DMS153 treated with DMSO at 0.1 percent for 48 hours (cell line): Measurements from ENCODE around the gene CD40LG.

ENCODE experiments used
- DNase-seq: peaks from one replicate; lab custom pipeline; 2025; ENCODE audit not compliant: unreplicated experiment; lab: John Stamatoyannopoulos, UW

The CD40LG gene

DNA sequence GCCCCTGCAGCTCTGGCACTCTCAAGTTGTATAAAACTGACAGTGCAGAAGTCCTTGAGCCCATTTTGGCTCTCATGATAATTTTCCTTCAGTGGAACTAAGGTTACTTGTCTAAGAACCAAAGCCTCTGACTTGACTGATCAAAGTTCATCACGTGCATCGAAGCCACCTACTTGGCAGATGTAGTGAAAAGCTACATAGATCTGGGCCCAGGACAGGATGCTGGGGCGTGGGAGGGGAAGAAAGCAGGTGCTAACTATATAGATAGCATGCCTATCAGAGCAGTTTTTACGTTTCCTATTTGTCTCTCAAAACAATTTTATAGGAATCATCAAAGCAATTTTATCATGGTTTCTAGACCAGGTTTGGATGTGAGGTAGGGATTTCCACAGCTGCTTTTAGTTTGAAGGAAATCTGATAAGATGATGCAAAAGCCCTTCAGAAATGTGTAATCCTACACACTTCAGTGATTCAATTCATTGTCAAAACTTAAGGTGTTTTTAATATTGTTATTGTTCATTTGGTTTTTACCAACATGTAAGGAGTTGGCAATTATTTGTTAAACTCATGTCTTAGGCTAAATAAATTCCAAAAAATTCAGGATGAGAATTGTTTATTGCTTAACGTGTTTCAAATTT is 1.2 kb upstream of the CD40LG start:
- DNase-seq: no peak

DNA sequence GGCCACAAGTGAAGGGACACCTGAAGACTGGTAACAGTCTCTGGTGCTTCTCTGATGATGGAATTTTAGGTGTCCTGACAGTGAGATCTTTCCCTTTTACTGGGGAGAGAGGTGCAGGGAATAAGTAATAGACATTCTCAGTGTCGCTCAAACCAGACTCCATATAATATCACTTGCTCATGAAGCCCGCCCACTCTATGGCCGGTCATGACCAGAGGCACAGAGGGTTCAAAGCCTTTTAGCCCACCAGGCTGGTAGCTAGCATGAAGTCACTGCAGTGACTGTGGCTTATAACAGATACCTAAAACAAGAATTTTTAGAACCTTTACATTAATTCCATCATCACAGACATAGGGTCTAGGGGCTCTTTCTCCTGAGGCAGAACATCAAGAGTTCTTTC is 2.9 kb downstream of the CD40LG start:
- DNase-seq: no peak

DNA sequence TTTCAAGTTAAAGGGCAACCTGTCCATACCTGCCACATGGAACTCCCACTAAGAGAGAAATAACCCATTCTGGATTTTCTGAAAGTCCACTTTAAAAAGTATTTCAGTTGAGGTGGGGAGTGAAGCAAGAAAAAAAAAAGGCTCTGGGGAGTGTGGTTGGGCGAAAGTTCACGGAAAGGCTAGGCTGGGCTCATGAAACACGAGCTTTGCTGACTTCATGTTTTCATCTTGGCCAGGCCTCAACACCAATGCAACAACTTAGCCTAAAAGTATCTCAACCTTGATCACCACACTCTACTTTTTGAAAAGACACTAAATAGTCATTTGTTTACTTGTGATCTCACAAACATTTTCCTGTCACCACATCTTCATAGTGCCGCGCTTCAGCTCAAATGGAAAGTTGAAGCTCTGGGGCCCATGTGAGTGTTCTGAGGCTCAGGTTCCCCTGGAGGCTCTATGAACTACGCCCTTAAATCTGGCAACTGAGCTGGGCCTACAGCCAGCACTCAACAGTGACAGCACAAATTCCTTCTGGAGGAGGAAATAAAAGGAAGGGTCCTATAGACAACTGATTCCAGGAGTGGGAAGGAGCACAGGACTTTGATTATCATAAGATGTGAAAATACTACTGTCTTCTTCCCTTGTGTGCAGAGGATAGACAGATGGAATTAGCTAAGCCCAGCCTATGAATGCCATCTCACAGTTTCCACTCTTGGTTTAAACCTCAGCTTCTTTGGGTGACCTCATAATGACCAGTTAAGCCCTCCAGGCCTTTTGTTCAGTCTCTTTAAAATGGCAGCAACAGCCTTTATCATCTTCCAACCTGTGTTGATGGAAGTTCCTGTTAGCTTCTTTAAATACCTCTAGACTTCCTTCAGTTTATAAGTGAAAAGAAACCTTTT is 5.1 kb downstream of the CD40LG start:
- DNase-seq: no peak

DNA sequence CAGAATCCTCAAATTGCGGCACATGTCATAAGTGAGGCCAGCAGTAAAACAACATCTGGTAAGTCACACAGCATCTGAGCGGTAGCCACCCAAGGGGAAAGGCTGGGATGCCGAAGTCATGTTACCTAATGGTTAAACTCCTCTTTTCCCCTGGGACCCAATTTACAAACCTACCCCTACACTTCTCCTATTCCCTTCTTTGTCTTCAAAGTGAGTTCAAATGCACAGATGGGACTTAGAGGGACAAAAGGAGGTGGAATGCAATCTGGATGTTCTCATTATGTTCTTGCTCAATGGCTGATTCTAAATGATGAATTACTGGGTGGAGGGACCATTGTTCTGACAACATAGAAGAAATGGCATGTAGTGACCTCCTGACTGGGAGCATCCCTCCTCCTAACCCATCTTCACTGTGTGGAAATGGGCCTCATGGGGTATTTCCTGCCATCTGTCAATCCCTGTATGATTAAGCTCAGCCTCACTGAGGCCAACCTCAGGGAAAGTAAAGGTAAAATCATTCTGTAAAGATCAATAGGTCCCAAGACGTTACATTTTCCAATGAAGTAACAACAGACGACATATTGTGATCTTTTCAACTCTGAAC is 8.5 kb downstream of the CD40LG start:
- DNase-seq: no peak

- no peak for DNase-seq
Measured at GRCh38 chrX:136658151-136658550, 10.2 kb downstream of the CD40LG start.

- DNase-seq: no peak
Measured at GRCh38 chrX:136659174-136659573, 11.2 kb downstream of the CD40LG start.

DNA sequence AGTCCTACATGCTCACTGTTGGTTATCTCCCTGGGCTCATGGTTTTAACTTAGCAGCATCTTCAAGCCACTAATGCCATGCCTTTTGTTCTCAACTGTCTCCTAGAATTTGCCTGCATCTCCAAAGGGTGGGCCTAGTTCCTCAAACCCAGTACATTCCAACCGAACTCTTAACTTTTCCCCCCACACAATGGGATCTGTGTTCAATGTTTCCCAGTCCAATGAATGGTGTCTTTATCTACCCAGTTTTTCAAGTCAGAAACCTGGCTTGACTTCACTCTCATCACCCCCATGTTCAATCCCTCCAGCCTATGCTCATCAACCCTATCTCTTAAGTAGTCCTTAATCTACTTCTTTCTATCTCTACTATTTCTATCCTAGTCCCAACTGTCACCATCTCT is 12.9 kb downstream of the CD40LG start:
- no peak for DNase-seq

DNA sequence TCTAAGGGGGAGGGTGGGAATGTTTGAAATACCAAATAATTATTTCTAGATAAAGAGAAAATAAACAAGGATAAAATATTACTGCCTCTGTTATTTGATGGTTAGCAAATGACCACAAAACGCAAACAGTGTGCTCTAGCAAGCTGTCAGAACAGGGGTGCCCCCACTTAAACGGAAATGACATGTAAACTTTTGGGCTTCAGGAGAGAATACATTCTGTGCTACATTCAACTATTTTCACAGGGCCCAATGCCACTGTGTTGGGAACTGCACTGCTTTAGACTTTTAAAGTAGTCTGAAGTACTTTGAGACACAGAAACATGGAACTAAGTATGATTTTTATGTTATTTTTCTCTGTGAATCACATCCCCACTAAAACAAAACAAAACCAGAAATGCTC is 14.1 kb downstream of the CD40LG start:
- no peak for DNase-seq

- no peak for DNase-seq
Measured at GRCh38 chrX:136662976-136663375, 15.0 kb downstream of the CD40LG start.

DNA sequence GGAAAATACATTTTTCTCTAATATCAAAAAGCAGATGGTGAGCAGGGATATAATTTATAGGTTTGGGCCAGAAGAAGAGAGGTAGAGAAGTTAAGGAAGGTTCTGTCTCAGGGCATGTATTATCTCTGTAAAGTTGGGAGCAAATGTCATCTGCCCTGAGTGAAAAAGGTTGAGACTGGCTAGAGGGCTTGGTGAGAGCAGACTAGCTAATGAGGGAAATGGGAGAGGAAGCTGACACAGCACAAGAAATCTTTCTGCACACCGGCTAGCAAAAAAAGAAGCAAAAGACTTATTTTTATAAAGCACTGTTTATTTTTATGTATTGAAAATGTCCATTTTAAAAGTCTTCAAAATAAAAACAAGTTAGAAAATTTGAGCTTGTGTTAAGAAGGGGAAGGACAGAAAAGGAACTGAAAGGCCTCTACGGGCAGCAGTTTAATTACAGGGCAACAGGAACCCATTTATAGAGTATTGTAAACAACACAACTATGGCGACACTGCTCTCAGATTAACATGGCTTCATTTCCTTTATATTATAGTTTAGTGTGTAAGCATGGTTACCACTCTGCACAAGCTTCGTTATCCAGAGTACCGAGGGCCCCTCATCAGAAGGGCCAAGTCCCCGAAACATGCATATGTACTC is 17.4 kb downstream of the CD40LG start:
- no peak for DNase-seq

- no peak for DNase-seq
Measured at GRCh38 chrX:136666088-136666487, 18.1 kb downstream of the CD40LG start.

GRCh38 chrX:136667446-136668168 is 19.6 kb downstream of the CD40LG start:
- DNase-seq: no peak

DNA sequence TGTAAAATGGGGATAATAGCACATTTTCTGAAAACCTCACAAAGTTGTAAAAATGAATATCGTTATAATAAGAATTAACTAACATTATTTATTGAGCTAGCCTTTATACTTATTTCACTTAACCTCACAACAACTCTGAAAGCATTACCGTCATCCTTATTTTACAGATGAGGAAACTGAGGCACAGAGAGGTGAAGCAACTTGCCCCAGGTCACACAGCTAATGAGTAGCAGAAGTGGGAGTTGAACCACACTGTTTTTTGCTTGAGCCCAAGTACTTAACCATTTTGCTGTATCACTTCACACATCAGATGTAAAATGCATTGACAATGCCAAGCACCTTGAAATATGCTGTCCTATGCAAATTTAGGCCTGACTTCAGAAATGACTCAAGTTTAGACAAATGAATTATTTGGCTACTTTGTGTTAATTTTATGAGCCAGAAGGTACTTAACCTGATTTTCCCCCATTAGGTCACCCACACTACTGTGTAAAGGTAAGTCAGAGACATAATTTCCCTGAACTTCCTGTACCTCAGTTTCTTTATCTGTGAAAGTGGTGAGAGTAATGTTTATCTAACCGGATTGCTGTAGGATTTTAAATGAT is 23.1 kb downstream of the CD40LG start:
- no peak for DNase-seq

GRCh38 chrX:136674270-136674985 is 26.5 kb downstream of the CD40LG start:
- DNase-seq: no peak

DNA sequence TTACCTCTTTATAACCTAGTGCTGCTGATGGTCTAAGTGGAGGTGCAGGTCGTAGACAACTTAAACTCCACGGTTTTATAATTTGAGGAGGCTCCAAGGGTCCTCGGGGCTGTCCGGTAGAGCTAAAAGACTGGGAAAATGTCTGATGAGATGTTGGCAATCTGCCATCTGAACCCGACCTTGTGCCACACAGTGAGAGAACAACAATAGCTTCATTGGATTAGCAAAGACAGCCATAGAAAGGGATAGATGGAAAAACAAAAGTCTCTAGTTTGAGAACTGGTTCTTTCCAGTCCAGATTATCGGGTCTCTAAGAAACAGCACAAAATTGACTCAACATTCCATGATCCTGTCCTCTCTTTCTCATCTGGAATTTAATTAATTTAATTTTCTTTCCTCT is 31.6 kb downstream of the CD40LG start:
- DNase-seq: no peak

GRCh38 chrX:136684120-136684519 is 36.2 kb downstream of the CD40LG start:
- DNase-seq: no peak

DNA sequence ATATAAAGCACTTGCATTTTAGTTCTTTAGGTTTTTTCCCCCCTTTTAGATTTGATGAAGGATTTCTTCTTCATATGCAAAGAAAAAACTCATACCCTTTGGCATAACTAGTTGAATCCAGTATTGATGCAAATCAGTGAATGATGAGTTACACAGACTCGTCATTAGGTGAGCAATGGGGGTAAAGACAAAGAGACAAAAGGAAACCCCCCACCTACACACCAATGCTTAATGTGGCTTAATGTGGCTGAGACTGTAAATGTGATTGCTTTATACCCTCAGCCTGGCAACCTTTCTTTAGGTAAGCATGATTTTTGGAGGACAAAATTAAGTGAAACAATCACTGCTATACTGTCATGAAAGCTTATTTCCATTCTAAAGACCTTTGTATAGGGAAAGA is 39.5 kb downstream of the CD40LG start:
- DNase-seq: no peak

GRCh38 chrX:136689436-136689835 is 41.5 kb downstream of the CD40LG start:
- DNase-seq: no peak

DNA sequence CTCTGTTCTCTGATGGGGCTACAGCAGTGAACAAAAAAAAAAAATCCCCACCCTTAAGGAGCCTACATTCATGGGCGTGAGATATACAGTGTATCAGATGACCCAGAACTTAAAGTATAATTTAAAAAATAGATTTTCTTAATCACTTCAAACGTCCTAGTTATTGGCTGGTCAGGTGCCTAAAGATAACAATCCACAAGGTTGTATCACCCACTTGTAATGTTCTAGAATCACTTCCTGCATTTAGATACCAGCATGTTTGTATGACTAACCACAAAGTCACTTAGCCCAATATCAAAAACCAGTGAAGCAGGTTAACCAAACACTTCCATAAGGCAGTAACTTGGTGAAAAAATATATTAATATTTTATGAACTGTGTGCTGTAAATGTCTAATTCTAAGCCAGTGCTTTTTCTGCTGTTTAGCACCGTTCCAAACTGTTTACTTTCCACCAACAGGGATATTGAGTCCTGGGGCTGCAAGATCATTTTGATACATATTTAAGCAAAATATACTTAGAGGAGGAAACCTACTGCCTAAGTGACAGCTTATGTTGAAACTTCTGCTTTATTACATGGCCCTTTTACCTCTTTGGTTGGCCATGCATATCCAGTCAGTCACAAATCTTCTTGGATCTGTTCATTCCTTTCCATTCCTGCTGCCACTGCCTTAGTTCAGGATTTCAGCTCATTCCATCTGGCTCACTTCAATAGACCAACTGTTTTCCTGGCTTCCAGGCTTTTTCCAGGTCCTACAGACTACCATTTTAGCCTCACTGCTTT is 43.3 kb downstream of the CD40LG start:
- DNase-seq: no peak
